WTC11 (cell line): ENCODE results near the gene TGM1. TPM values are rescaled to one million over a fixed set of nuclear protein-coding genes. Genes with fewer than 3 reads are reported as not detected.

ENCODE experiments used
- ATAC-seq: fragments of 200-7000 bp; cut with Tn5 transposase; 2 replicates; pipeline ENCODE4 v1.10.0; 2021; ENCODE audit warnings: mild to moderate bottlenecking, moderate library complexity
- CTCF ChIA-PET: fragments of 300-600 bp; sonication (Branson Sonifier 250); formaldehyde crosslinking; loops from one replicate; lab custom pipeline; 2021; ENCODE audit warnings: antibody characterized with exemption; lab: Charles Lee
- POLR2A ChIA-PET: fragments of 350-600 bp; sonication (Branson Sonifier 250); formaldehyde crosslinking; loops from one replicate; lab custom pipeline; 2021; ENCODE audit warnings: antibody characterized with exemption; lab: Charles Lee
- DNase-seq: peaks from one replicate; pipeline ENCODE4 v3.0.0; 2021; ENCODE audit warnings: low spot score
- H3K27ac Mint-ChIP-seq: 2 replicates; pipeline ENCODE4 v1.8.0; 2021; ENCODE audit warnings: mixed read lengths
- H3K27me3 Mint-ChIP-seq: 2 replicates; pipeline ENCODE4 v1.8.0; 2021; ENCODE audit warnings: low read depth, mild to moderate bottlenecking, moderate library complexity, mixed read lengths
- H3K36me3 Mint-ChIP-seq: 2 replicates; pipeline ENCODE4 v1.8.0; 2021; ENCODE audit warnings: mixed read lengths
- H3K4me1 Mint-ChIP-seq: 2 replicates; pipeline ENCODE4 v1.8.0; 2022; ENCODE audit warnings: mixed read lengths
- H3K4me3 Mint-ChIP-seq: 2 replicates; pipeline ENCODE4 v1.8.0; 2021; ENCODE audit warnings: mild to moderate bottlenecking, moderate library complexity, mixed read lengths
- H3K9me3 Mint-ChIP-seq: 2 replicates; pipeline ENCODE4 v1.8.0; 2021; ENCODE audit warnings: mixed read lengths
- CREB1 ChIP-seq: sonication (generic); formaldehyde crosslinking; IDR thresholded peaks from 2 replicates; pipeline ENCODE4 v1.8.0; 2023; ENCODE audit warnings: mild to moderate bottlenecking, missing genetic modification reagents
- ELF4 ChIP-seq: sonication (generic); formaldehyde crosslinking; IDR thresholded peaks from 2 replicates; pipeline ENCODE4 v1.8.1; 2022; ENCODE audit warnings: low read depth, mild to moderate bottlenecking, moderate library complexity, missing genetic modification reagents
- FOXJ3 ChIP-seq: sonication (generic); formaldehyde crosslinking; IDR thresholded peaks from 2 replicates; pipeline ENCODE4 v1.9.0; 2021; ENCODE audit warnings: missing genetic modification reagents, mild to moderate bottlenecking, borderline replicate concordance
- FOXK1 ChIP-seq: sonication (generic); formaldehyde crosslinking; IDR thresholded peaks from 2 replicates; pipeline ENCODE4 v1.8.0; 2022; ENCODE audit warnings: mild to moderate bottlenecking, moderate library complexity, missing genetic modification reagents
- FOXP1 ChIP-seq: sonication (generic); formaldehyde crosslinking; IDR thresholded peaks from 2 replicates; pipeline ENCODE4 v1.8.0; 2022; ENCODE audit warnings: missing genetic modification reagents, mild to moderate bottlenecking, moderate library complexity, borderline replicate concordance
- KAT7 ChIP-seq: sonication (generic); formaldehyde crosslinking; IDR thresholded peaks from 2 replicates; pipeline ENCODE4 v1.8.1; 2023; ENCODE audit warnings: missing genetic modification reagents, mild to moderate bottlenecking, borderline replicate concordance
- MYBL2 ChIP-seq: sonication (generic); formaldehyde crosslinking; IDR thresholded peaks from 2 replicates; pipeline ENCODE4 v1.8.1; 2023; ENCODE audit warnings: mild to moderate bottlenecking, moderate library complexity, missing genetic modification reagents
- NR1H2 ChIP-seq: sonication (generic); formaldehyde crosslinking; IDR thresholded peaks from 2 replicates; pipeline ENCODE4 v1.9.0; 2021; ENCODE audit warnings: mild to moderate bottlenecking, moderate library complexity, missing genetic modification reagents
- TCF7 ChIP-seq: sonication (generic); formaldehyde crosslinking; IDR thresholded peaks from 2 replicates; pipeline ENCODE4 v1.8.0; 2022; ENCODE audit warnings: mild to moderate bottlenecking, low read depth, missing genetic modification reagents, moderate library complexity
- ZBTB21 ChIP-seq: sonication (generic); formaldehyde crosslinking; IDR thresholded peaks from 2 replicates; pipeline ENCODE4 v1.8.1; 2023; ENCODE audit warnings: mild to moderate bottlenecking, missing genetic modification reagents, borderline replicate concordance
- ZNF138 ChIP-seq: sonication (generic); formaldehyde crosslinking; conservative IDR thresholded peaks from 2 replicates; pipeline ENCODE4 v1.8.1; 2022; ENCODE audit warnings: mild to moderate bottlenecking, moderate library complexity, missing genetic modification reagents
- ZNF416 ChIP-seq: fragments of 250-450 bp; sonication (Bioruptor Pico); IDR thresholded peaks from 2 replicates; pipeline ENCODE4 v1.9.0; 2021; ENCODE audit warnings: mild to moderate bottlenecking, inconsistent platforms
- total RNA-seq: library from RNA; stranded (reverse); gene quantifications from 3 replicates; pipeline ENCODE4 v1.2.3, GENCODE V29; 2021
- TF ChIP-seq, protein P1 (sequence below): fragments of 250-450 bp; sonication (Bioruptor Pico); IDR thresholded peaks from 2 replicates; pipeline ENCODE4 v2.1.2; 2022; ENCODE audit warnings: mild to moderate bottlenecking, moderate library complexity
- TF ChIP-seq, protein P2 (sequence below): sonication (generic); formaldehyde crosslinking; IDR thresholded peaks from 2 replicates; pipeline ENCODE4 v1.8.0; 2023; ENCODE audit warnings: missing genetic modification reagents, mild to moderate bottlenecking, borderline replicate concordance
- TF ChIP-seq, protein P3 (sequence below): sonication (generic); formaldehyde crosslinking; IDR thresholded peaks from 2 replicates; pipeline ENCODE4 v1.8.1; 2023; ENCODE audit warnings: mild to moderate bottlenecking, missing genetic modification reagents, moderate library complexity
- TF ChIP-seq, protein P4 (sequence below): fragments of 250-450 bp; sonication (Bioruptor Pico); IDR thresholded peaks from 2 replicates; pipeline ENCODE4 v1.9.0; 2021; ENCODE audit warnings: mild to moderate bottlenecking
- TF ChIP-seq, protein P5 (sequence below): sonication (generic); formaldehyde crosslinking; IDR thresholded peaks from 2 replicates; pipeline ENCODE4 v1.8.1; 2022; ENCODE audit warnings: low read depth, mild to moderate bottlenecking, moderate library complexity, missing genetic modification reagents, borderline replicate concordance
- TF ChIP-seq, protein P6 (sequence below): sonication (generic); formaldehyde crosslinking; IDR thresholded peaks from 2 replicates; pipeline ENCODE4 v1.8.1; 2022; ENCODE audit warnings: low read depth, missing genetic modification reagents, borderline replicate concordance
- TF ChIP-seq, protein P7 (sequence below): sonication (generic); formaldehyde crosslinking; IDR thresholded peaks from 2 replicates; pipeline ENCODE4 v1.8.1; 2022; ENCODE audit warnings: mild to moderate bottlenecking, missing genetic modification reagents, moderate library complexity, borderline replicate concordance

The TGM1 gene
- total RNA-seq, 1 experiment from 2014 or later: 5.2 TPM

DNA sequence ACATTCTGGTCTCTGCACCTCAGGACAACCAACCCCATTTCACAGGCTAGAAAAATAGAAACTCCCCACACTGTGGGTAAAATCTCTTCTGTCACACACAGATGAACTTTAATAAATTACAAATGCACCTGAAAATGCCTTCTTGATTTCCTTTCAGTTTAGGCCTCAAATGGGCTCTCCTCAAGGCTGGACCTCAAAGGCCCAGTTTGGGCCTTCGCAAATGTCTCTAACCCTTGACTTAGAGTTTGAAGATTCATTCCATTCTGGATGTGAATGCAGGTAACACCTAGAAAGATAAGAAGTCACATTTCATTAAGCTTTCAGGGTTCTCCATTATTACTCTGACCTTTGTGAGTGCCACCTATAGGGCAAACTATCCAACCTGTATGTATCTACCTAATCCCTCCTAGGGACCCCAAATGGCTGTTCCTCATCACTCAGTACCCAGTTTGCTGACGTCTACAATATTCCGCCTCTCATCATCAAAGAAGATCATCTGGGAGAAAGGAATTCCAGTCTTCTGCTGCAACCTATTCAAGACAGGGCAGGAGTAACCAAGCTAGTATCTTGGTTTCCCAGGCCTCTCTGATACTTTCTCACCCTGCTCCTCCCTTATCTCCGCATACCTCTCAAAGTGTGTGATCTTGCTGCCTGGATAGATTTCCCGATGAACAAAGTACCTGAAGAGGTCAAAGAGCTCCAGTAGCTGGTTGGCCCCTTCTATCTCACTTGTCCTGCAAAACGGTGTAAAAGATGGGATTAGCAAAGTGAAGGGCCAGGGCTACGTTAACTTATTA is 48.9 kb downstream of the TGM1 start:
- no peaks in the 10 kb centered on the region for H3K9me3 Mint-ChIP-seq
- no peak for ATAC-seq

DNA sequence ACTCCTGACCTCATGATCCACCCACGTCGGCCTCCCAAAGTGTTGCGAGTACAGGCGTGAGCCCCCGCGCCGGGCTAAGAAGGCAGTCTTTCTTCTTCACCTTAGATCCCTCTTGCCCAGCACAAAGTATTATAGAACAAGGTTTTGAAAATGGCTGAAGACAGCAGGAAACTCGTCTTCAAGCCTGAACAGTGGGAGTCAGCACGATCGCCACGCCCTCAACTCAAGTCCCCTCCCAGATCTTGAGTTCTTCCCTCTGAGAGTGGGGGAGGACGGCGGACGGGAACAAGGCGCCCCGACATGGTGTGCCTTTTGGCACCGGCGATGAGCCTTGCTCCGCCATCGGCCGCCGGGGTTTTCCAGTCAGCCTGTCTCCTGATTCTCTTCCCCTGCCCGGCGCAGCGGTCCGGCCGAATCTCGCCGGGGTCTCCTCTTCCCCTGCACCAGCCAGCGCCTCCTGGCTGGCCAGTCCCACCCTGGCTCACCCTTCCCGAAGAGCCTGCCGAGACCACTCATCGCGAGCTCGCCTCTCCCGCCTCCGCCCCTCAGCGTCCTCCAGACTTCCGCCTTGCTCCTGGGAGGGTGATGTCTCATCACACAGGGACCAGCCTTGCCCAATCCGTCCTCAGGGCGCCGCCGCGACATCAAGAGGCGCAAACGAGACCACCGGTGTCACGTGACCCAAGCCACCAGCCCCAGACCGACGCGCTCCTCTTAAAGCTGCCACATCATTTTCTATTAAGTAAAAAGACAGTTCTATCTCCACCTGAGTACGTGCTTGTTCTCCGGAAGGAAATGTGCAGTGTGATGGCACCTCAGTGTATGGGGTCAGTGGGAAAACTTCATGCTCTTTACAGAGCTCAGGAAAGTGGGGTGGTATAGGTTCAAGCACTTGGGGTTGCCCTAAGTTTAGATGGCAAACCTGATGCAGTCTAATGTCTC is 49.8 kb downstream of the TGM1 start, which contains the start of gene CHMP4A:
Gene CHMP4A (minus strand): TSS at position 565 of the 942 bp plus-strand sequence. CDS start 49 bp downstream, at position 516.
- Mint-ChIP-seq H3K4me3 (peak within 1 kb of the TSS; percentile 96), H3K9me3 (no peaks in the 10 kb centered on the region), H3K27ac (peak within 1 kb of the TSS; percentile 99), H3K27me3 (no peaks in the 10 kb centered on the region; the same call in 1 of the 2 replicates), H3K4me1 (peaks cover 23% of the 10 kb centered on the region), H3K36me3 (peaks cover 31% of the 10 kb centered on the region)
- ATAC-seq (peak; percentile 88), DNase-seq (peak; percentile 97)
- ChIA-PET CTCF (interaction anchor here (0.6 to 2.7 kb wide), 17 partner anchors 9 to 1011 kb away, joined by 3 to 15 read pairs (median 5); partner anchors contain the start of genes CIDEB, DCAF11, DHRS1 and IPO4), POLR2A (interaction anchor here (0.6 to 2.1 kb wide), 16 partner anchors 8 to 580 kb away, joined by 3 to 21 read pairs (median 4); partner anchors contain the start of genes DCAF11, EMC9, IPO4 and IRF9)
- TF ChIP-seq, protein P1, sequence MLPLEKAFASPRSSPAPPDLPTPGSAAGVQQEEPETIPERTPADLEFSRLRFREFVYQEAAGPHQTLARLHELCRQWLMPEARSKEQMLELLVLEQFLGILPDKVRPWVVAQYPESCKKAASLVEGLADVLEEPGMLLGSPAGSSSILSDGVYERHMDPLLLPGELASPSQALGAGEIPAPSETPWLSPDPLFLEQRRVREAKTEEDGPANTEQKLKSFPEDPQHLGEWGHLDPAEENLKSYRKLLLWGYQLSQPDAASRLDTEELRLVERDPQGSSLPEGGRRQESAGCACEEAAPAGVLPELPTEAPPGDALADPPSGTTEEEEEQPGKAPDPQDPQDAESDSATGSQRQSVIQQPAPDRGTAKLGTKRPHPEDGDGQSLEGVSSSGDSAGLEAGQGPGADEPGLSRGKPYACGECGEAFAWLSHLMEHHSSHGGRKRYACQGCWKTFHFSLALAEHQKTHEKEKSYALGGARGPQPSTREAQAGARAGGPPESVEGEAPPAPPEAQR (CRISPR knock-in tag): no peak
- TF ChIP-seq CREB1 (peak; percentile 94), FOXJ3 (CRISPR knock-in tag) (no peak), ZNF416 (CRISPR knock-in tag) (peak; percentile 94; the same call in 1 of the 2 replicates), FOXP1 (CRISPR knock-in tag) (peak; percentile 81; the same call in 1 of the 2 replicates), ZNF138 (CRISPR knock-in tag) (no peak), NR1H2 (CRISPR knock-in tag) (no peak), TCF7 (CRISPR knock-in tag) (no peak), MYBL2 (CRISPR knock-in tag) (peak; percentile 54; the same call in 1 of the 2 replicates), FOXK1 (CRISPR knock-in tag) (peak; percentile 96), ZBTB21 (CRISPR knock-in tag) (0 out of 2 replicates have a peak, but pooled peaks have one; percentile 33)
- TF ChIP-seq, protein P2, sequence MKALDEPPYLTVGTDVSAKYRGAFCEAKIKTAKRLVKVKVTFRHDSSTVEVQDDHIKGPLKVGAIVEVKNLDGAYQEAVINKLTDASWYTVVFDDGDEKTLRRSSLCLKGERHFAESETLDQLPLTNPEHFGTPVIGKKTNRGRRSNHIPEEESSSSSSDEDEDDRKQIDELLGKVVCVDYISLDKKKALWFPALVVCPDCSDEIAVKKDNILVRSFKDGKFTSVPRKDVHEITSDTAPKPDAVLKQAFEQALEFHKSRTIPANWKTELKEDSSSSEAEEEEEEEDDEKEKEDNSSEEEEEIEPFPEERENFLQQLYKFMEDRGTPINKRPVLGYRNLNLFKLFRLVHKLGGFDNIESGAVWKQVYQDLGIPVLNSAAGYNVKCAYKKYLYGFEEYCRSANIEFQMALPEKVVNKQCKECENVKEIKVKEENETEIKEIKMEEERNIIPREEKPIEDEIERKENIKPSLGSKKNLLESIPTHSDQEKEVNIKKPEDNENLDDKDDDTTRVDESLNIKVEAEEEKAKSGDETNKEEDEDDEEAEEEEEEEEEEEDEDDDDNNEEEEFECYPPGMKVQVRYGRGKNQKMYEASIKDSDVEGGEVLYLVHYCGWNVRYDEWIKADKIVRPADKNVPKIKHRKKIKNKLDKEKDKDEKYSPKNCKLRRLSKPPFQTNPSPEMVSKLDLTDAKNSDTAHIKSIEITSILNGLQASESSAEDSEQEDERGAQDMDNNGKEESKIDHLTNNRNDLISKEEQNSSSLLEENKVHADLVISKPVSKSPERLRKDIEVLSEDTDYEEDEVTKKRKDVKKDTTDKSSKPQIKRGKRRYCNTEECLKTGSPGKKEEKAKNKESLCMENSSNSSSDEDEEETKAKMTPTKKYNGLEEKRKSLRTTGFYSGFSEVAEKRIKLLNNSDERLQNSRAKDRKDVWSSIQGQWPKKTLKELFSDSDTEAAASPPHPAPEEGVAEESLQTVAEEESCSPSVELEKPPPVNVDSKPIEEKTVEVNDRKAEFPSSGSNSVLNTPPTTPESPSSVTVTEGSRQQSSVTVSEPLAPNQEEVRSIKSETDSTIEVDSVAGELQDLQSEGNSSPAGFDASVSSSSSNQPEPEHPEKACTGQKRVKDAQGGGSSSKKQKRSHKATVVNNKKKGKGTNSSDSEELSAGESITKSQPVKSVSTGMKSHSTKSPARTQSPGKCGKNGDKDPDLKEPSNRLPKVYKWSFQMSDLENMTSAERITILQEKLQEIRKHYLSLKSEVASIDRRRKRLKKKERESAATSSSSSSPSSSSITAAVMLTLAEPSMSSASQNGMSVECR: peak; percentile 68; the same call in 1 of the 2 replicates
- TF ChIP-seq, protein P3, sequence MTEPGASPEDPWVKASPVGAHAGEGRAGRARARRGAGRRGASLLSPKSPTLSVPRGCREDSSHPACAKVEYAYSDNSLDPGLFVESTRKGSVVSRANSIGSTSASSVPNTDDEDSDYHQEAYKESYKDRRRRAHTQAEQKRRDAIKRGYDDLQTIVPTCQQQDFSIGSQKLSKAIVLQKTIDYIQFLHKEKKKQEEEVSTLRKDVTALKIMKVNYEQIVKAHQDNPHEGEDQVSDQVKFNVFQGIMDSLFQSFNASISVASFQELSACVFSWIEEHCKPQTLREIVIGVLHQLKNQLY (CRISPR knock-in tag): no peak
- TF ChIP-seq, protein P4, sequence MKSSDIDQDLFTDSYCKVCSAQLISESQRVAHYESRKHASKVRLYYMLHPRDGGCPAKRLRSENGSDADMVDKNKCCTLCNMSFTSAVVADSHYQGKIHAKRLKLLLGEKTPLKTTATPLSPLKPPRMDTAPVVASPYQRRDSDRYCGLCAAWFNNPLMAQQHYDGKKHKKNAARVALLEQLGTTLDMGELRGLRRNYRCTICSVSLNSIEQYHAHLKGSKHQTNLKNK (CRISPR knock-in tag): peak; percentile 91
- TF ChIP-seq, protein P5, sequence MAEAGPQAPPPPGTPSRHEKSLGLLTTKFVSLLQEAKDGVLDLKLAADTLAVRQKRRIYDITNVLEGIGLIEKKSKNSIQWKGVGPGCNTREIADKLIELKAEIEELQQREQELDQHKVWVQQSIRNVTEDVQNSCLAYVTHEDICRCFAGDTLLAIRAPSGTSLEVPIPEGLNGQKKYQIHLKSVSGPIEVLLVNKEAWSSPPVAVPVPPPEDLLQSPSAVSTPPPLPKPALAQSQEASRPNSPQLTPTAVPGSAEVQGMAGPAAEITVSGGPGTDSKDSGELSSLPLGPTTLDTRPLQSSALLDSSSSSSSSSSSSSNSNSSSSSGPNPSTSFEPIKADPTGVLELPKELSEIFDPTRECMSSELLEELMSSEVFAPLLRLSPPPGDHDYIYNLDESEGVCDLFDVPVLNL (CRISPR knock-in tag): no peak
- TF ChIP-seq, protein P6, sequence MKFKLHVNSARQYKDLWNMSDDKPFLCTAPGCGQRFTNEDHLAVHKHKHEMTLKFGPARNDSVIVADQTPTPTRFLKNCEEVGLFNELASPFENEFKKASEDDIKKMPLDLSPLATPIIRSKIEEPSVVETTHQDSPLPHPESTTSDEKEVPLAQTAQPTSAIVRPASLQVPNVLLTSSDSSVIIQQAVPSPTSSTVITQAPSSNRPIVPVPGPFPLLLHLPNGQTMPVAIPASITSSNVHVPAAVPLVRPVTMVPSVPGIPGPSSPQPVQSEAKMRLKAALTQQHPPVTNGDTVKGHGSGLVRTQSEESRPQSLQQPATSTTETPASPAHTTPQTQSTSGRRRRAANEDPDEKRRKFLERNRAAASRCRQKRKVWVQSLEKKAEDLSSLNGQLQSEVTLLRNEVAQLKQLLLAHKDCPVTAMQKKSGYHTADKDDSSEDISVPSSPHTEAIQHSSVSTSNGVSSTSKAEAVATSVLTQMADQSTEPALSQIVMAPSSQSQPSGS: no peak

More for the DNA sequence above, 48.9 kb downstream of the TGM1 start:
- ChIA-PET CTCF (interaction anchor here (0.9 to 2.7 kb wide), 15 partner anchors 8 to 217 kb away, joined by 3 to 15 read pairs (median 8); partner anchors contain the start of genes CIDEB, DCAF11, DHRS1 and IPO4), POLR2A (interaction anchor here (0.6 to 2.1 kb wide), 17 partner anchors 9 to 581 kb away, joined by 3 to 21 read pairs (median 5); partner anchors contain the start of genes DCAF11, EMC9, IPO4 and IRF9)
- Mint-ChIP-seq H3K36me3 (peaks cover 30% of the 10 kb centered on the region), H3K4me1 (peaks cover 23% of the 10 kb centered on the region), H3K4me3 (peak overlapping the region; percentile 96), H3K27me3 (no peaks in the 10 kb centered on the region; the same call in 1 of the 2 replicates), H3K27ac (peak overlapping the region; percentile 99)
- no peak for TF ChIP-seq ELF4 (CRISPR knock-in tag)
- TF ChIP-seq, protein P7, sequence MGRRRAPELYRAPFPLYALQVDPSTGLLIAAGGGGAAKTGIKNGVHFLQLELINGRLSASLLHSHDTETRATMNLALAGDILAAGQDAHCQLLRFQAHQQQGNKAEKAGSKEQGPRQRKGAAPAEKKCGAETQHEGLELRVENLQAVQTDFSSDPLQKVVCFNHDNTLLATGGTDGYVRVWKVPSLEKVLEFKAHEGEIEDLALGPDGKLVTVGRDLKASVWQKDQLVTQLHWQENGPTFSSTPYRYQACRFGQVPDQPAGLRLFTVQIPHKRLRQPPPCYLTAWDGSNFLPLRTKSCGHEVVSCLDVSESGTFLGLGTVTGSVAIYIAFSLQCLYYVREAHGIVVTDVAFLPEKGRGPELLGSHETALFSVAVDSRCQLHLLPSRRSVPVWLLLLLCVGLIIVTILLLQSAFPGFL: no peak
- no peak for TF ChIP-seq KAT7 (CRISPR knock-in tag)
- no peak for DNase-seq
